GM10266 (cell line): ENCODE results near the gene EPHB1.

Source experiments
- DNase-seq: peaks from one replicate; pipeline ENCODE4 v3.0.0; 2012; ENCODE audit errors: extremely low spot score
- TF ChIP-seq, protein P1 (sequence below): IDR thresholded peaks from 2 replicates; pipeline ENCODE4 v1.5.1; 2012; ENCODE audit warnings: mild to moderate bottlenecking, low read depth; ENCODE audit not compliant: control insufficient read depth, insufficient read depth; ENCODE audit errors: missing control alignments

The EPHB1 gene

DNA sequence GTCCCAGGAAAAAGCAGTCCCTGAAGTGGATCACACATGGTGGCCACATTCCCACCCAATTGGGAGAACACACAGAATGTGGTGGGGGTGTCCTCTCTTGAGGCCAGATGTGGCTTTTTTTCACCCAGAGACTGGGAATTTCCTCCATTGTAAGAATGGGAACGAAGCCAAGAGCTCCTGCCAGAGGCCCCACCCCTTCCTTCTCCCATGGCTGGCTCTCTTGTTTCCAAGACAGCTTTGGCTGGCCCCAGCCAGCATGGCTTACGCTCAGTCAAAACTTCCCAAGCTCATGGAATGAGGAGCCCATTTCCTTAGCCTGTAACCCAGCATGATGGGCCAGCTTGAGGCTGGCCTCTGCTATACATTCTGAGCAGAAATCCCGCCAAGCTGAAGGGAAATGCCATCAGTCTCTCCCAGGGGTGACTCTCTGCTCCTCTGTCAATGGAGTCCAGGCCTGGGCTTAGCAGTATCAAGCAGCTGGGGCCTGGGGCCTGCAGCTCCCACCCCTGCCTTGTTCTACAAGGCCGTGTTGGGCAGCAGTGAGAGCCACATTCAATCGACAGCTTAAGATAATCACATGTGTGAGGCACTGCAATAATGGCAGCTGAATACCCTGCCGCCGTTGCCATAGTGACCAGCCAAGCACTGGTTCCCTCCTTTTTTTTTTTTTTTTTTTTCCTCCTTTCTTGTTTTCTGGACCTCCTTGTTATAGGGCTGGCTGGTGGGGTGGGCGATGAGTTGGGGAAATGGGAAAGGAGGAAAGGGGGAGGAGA, 142.4 kb downstream of the EPHB1 start:
- TF ChIP-seq, protein P1, sequence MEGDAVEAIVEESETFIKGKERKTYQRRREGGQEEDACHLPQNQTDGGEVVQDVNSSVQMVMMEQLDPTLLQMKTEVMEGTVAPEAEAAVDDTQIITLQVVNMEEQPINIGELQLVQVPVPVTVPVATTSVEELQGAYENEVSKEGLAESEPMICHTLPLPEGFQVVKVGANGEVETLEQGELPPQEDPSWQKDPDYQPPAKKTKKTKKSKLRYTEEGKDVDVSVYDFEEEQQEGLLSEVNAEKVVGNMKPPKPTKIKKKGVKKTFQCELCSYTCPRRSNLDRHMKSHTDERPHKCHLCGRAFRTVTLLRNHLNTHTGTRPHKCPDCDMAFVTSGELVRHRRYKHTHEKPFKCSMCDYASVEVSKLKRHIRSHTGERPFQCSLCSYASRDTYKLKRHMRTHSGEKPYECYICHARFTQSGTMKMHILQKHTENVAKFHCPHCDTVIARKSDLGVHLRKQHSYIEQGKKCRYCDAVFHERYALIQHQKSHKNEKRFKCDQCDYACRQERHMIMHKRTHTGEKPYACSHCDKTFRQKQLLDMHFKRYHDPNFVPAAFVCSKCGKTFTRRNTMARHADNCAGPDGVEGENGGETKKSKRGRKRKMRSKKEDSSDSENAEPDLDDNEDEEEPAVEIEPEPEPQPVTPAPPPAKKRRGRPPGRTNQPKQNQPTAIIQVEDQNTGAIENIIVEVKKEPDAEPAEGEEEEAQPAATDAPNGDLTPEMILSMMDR: no peak
- DNase-seq: no peak

DNA sequence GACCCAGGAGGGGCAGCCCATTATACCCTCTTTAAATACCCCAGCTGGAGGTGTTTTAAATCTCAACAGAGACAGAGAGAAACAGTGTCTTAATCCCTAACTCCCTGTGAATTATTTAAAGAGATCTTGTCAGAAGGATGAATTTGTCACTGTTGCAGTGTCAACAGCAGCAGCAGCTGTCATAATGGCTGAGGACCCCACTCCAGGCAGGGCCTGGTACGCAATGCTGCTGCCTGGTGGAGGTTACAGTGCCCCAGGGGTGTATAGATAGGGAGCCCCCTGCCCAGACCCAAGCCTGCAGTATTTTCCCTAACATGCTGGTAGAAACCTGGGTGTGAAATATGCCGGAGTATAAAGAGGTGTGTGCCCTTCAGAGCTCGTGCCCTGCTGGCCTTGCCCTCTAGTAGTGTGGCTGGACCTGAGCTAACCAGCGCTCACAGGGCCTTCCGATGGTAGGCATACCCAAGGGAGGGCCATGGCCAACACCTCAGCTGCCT, 143.0 kb downstream of the EPHB1 start:
- TF ChIP-seq, protein P1: no peak
- no peak for DNase-seq

DNA sequence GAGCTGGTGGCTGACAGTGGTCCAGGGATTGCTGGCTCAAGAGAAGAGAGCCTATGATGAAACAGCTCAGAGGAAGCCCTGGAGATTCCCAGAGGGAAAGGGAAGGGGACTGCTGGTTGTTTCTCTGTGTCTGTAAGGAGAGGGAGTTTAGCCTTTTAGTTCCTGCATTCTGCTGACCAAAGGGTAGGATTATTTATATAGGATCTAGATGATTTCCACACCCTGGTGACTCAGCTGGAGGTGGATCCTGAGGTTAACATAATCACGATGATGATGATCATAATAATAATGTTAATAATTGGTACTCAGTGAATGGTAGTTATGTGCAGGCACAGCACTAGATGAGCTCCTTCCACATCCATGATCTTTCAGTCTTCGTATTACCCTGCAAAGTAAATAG, 144.9 kb downstream of the EPHB1 start:
- no peak for DNase-seq
- TF ChIP-seq, protein P1: no peak

DNA sequence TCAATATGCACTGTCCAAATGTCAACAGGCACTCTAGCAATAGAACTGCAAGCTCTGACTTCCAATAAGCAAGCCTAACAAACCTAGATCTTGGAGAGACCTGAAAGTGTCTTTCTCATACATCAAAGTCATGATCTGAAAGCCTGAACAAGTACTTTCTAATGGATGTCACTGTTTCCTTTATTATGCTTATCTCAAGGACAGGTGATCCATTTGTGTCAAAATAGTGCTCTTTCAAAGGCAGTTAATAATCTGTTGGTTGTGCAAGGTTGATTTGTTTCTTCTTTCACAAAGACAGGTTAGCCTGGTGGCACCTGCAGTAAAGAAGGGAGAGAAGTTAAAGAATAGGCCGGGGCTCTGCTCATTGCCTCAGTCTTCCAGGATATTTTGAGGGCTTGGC, 146.8 kb downstream of the EPHB1 start:
- TF ChIP-seq, protein P1: no peak
- DNase-seq: no peak

DNA sequence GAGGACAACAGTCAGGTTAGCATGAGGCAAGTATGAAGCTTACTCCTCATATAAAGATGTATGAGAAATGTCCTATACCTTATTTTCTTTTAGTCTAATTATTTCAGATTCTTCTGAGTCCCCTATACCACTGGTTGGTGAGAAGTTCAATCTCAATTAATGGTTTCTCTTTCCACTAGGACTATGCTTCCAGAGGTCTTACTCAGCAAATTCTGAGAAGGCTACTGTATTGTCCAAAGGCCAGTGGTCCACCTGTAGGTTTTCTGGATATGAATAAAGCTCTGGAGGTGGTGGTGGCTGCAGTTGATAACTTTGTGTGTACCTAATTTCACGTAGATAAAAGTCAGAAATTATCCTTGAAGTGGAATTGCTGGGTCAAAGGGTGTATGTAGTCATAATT, 149.4 kb downstream of the EPHB1 start:
- TF ChIP-seq, protein P1: no peak
- DNase-seq: no peak

DNA sequence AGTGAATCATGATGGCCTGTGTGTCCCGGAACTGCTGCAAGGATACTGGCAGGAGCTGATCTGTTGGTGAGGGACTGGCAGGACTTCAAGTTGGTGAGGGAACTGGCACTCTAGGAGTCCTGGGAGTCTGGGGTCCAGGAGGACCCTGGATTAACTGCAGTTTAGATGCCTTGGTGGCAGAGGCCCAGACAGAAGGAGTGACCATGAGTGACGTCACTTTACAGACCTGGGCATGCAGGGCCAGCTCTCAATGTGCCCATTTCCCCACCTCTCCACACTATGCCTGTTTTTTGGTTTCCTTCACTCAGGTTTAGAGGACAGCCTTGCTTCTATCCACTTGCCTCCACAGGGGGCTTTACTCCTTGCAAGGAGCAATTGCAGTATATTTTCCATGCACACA, 154.1 kb downstream of the EPHB1 start:
- TF ChIP-seq, protein P1: no peak
- DNase-seq: no peak

DNA sequence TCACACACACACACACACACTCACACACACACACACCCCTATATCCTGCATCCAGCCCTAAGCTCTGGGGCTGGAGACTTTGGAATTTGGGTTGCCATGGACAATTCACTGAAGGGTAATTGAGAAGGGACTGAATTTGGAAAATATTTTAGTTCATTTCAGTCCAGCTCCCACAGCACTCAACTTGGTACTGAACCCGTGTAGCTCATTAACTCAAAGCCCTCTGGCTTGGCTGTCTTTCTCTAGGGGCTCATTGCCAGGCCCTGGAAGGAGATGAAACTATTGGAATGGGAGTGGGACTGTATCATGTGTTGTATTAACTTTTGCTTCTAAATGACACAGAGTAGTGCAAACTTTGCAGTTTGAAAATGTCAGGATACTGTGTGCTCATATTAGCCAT, 157.3 kb downstream of the EPHB1 start:
- TF ChIP-seq, protein P1: no peak
- DNase-seq: no peak
